Sigmoid colon (tissue), 3 donors: ENCODE results near the gene CTCF.

ENCODE experiments used
- POLR2A ChIP-seq, 2 donors: fragments of 450-650 bp; IDR thresholded peaks; one replicate each; pipeline ENCODE4 v1.6.1; 2016; ENCODE audit warnings: antibody characterized with exemption in 2 of 2, mild to moderate bottlenecking in 2 of 2, moderate library complexity in 2 of 2
- TF ChIP-seq, protein P1 (sequence below), 4 experiments: fragments of 450-650 bp in 3 of 4; fragments of 200-600 bp in 1 of 4; IDR thresholded peaks; one replicate each; pipeline ENCODE4 v1.5.1; 2016 to 2019; ENCODE audit warnings: antibody characterized with exemption in 4 of 4, mild to moderate bottlenecking in 3 of 4, moderate library complexity in 2 of 4

GRCh38 chr16:67652578-67653127, 90.3 kb downstream of the CTCF start:
- TF ChIP-seq, protein P1, sequence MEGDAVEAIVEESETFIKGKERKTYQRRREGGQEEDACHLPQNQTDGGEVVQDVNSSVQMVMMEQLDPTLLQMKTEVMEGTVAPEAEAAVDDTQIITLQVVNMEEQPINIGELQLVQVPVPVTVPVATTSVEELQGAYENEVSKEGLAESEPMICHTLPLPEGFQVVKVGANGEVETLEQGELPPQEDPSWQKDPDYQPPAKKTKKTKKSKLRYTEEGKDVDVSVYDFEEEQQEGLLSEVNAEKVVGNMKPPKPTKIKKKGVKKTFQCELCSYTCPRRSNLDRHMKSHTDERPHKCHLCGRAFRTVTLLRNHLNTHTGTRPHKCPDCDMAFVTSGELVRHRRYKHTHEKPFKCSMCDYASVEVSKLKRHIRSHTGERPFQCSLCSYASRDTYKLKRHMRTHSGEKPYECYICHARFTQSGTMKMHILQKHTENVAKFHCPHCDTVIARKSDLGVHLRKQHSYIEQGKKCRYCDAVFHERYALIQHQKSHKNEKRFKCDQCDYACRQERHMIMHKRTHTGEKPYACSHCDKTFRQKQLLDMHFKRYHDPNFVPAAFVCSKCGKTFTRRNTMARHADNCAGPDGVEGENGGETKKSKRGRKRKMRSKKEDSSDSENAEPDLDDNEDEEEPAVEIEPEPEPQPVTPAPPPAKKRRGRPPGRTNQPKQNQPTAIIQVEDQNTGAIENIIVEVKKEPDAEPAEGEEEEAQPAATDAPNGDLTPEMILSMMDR (IDR thresholded peaks at IDR 0.05) = no peak
- no peak for TF ChIP-seq POLR2A (IDR thresholded peaks at IDR 0.05)
